Measurements from ENCODE around the gene BAHD1. TPM values are rescaled to one million over a fixed set of nuclear protein-coding genes. Genes with fewer than 3 reads are reported as not detected.

The BAHD1 gene
- total RNA-seq = 29.0 TPM

DNA sequence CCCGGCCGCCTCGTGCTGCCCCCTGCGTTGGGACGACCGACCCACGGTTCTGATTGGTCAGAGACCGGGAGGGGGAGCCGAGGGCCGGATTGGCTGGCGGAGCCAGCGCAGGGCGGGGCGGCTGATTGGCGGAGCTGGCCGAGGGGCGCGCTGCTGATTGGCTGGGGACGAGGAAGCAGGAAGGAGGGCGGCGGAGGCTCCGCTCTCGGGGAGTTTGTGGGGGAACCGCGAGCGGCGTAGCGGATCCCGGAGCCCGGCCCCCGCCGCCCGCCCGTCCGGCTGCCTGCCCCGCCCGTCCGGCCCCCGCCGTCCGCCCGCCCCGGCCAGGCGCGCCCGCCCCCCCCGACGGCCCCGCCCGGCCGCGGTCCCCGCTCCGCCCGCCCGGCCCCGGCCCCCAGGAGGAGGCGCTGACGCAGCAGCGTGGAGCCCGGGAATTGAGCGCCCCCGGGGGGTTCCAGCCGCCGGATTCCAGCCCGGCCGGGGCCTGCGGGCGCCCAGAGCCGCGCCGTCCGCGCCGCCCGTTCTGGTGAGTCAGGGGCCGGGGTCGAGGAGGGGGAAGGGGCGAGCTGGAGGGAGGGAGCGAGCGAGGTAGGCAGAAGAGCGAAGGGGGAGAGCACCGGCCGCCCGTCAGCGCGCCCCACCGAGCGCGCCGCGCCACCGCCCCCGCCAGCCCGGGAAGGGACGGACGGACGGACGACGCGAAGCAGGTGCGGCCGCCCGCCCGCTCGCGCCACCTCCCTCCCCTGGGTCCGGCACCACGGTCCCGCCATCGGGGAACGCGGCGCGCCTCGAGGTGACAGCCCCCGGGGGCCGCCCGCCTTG is at the start of gene BAHD1:
Gene BAHD1 (plus strand): TSS at position 211 of the 822 bp plus-strand sequence. CDS start 17,512 bp downstream, outside the sequence.
- DNase-seq (ENCODE audit: low spot score) = peak; percentile 98

DNA sequence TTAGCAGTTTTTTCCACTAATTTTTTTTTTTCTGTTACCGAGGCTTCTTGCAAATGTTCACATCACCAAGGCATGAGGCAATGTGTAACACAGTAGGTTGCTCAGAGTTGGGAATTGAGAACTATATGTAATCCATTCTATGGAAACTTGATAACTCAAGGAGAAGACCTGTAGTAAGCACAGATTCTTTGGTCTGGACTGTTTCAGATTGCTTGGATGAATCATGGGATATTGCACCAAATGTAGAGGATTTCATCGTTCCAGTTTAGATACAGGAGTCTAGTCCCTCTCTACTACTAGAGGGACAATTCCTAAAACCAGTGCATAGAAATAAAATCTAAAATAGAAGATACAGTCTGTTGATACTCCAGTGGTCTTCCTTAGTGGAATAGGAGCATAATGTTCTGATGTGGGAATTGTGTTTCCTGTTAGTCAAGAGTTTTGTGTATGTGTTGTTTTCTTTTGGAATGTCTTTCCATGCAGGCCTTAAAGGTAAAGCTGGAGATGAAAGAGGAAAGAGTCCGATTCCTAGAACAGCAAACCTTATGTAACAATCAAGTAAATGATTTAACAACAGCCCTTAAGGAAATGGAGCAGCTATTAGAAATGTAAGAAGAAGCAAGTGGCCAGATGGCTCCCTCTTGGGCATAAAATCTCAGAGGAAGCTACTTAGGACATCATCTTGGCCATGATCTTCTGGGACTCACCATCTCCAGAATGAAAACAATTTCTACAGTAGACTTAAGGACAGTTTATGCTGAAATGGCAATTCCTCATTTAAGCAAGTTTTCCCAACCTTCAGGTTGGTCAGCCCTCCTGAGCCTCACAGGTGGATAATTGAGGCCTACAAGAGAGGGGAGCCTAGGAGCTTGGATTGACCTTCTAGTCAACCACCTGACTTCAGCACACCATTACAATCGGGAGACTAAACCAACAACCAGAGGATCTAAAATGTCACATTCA is 47.5 kb upstream of the BAHD1 start:
- DNase-seq (ENCODE audit: low spot score) = no peak

DNA sequence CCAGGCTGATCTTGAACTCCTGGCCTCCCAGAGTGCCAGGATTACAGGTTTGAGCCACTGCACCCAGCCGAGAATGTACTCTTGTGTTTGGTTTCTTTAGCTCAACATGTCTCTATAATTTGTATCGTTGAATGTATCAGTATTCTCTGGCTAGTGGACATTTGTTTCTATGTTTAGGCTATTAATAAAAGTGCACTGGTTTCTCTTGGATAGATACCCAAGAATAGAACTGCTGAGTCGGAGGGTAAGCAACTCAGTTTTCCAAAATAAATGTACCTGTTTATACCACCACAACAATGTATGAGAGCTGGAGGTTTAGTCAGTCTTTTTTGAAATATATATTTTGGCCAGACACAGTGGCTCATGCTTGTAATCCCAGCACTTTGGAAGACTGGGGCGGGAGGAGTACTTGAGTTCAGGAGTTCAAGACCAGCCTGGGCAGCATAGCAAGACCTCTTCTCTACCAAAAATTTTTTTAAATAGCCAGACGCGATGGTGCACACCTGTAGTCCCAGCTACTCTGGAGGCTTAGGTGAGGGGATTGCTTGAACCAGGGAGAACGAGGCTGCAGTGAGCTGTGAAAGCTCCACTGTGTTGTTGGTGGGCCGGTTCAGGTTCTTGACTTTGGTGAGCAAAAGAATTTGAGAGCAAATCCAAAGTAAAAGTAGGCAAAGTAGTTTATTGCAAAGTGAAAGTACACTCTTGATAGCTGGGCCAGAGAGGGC is 42.9 kb upstream of the BAHD1 start:
- no peak for DNase-seq (ENCODE audit: low spot score)

DNA sequence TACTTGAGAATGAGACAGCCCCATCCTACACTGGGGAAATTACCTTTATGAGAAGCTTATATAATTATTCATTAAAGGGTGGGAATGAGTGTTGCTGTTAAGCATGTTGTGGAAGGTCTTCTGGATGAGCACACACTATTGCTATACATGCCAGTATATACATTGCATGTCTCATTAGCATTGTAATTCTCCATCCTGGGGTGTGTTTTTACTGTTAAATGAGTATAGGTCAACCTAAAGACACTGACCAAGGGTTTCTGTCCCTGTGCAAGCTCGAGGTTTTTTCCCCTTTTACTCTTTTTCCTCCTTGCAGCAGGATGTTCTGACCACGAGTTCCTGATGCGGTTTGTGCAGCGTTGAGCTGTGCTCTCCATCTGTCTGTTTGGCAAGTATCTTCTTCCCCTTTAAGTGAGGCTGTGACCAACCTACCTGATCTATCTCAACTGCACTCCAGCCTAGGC is 42.3 kb upstream of the BAHD1 start:
- DNase-seq (ENCODE audit: low spot score) = no peak

DNA sequence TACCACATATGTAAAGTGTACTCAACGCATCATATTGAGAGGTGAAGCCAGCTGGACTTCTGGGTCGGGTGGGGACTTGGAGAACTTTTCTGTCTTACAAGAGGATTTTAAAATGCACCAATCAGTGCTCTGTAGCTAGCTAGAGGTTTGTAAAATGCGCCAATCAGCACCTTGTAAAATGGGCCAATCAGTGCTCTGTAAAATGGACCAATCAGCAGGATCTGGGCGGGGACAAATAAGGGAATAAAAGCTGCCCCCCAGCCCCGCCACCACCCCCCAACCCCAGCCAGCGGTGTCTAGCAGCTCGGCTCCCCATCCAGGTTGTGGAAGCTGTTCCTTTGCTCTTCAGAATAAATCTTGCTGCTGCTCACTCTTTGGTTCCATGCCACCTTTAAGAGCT is 41.4 kb upstream of the BAHD1 start:
- DNase-seq (ENCODE audit: low spot score) = no peak

DNA sequence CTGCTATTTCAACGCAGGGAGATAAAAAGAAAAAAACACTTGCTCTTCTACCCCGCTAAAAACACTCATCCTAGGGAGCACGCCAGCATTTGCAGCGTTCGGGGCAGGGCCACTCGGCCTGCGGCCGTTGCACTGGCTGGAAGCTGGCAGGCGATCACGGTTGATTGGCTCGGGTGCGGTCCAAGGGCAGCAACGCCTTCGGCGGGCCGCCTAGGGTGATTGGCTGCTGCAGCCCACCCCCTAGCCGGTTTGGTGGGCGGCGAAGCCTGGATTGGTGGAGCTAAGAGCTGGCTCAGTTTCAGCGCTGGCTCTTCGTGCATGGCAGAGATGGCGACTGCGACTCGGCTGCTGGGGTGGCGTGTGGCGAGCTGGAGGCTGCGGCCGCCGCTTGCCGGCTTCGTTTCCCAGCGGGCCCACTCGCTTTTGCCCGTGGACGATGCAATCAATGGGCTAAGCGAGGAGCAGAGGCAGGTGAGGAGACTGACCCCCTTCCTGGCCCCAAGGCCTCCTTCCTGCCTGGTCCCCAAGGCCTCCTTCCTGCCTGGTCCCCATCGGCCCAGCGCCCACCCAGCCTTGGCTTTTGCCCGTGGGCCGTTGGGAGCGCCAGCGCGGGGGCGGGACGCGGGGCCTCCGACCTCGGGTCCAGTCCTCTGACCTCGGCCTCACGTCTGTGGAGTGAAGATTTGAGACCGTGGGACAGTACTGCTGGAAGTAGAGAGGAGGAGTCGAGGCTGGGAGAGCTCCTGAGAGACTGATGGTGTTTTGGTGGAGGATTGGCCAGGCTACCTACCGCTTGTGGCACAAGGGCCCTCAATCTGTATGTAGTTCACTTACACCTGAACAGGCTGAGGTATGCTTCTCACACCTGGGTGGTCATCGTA is 35.0 kb upstream of the BAHD1 start, which contains the start of gene IVD:
Gene IVD (plus strand): TSS at position 295 of the 881 bp plus-strand sequence. CDS start 33 bp downstream, at position 328.
- peak; percentile 95 for DNase-seq (ENCODE audit: low spot score)

DNA sequence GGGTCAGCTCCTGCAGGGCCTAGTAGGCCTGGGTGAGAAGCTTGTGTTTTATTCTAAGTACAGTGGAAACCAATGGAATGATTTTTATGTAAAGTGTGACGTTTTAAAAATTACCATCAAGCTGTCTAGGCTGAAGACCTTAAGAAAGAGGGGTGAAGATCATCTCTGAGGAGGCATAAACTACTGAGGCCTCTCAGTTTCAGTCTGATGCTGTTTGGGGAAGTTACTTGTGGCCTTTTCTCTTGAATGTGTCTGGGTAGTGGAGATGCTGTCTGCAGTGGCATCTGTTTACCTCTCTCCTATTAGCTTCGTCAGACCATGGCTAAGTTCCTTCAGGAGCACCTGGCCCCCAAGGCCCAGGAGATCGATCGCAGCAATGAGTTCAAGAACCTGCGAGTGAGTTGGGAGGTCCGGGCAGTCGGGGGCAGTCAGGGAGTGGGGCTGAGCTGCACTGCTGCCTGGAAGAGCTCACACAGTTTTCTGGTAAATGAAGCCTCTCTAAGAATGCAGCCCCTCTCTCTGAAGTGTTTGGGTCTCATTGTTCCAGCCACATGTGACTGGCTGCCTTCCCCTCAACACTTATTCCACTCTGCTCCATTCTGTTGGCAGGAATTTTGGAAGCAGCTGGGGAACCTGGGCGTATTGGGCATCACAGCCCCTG is 33.3 kb upstream of the BAHD1 start:
- no peak for DNase-seq (ENCODE audit: low spot score)

DNA sequence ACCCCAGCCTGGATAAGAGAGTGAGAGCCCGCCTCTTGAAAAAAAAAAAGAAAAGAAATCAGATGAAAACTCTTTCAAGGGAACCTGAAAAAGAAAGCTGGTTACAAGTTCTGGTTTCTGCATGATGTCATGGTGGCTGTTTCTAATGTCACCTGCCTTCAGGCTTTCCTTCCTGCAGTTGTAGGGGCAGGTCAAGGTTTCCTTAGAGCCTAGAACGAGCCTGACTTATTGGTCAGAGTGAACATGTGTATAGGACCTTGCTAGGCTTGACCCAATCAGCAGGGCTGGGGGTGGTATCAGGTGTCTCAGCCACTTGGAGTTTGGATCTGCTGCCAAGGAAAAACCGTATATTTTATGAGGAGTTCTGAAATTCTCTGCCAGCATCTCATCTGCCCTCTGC is 31.4 kb upstream of the BAHD1 start:
- DNase-seq (ENCODE audit: low spot score) = no peak

DNA sequence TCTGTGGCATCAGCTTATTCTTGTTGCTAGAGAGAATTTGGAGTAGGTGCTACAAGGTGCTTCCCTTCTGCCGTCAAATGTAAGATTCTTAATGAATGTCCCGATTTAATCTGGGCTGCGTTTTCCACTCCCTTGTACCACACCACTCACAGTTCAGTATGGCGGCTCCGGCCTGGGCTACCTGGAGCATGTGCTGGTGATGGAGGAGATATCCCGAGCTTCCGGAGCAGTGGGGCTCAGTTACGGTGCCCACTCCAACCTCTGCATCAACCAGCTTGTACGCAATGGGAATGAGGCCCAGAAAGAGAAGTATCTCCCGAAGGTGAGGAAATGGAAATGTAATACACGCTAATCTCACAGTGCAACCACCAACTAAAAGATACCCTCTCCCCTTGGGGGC is 30.3 kb upstream of the BAHD1 start:
- no peak for DNase-seq (ENCODE audit: low spot score)

DNA sequence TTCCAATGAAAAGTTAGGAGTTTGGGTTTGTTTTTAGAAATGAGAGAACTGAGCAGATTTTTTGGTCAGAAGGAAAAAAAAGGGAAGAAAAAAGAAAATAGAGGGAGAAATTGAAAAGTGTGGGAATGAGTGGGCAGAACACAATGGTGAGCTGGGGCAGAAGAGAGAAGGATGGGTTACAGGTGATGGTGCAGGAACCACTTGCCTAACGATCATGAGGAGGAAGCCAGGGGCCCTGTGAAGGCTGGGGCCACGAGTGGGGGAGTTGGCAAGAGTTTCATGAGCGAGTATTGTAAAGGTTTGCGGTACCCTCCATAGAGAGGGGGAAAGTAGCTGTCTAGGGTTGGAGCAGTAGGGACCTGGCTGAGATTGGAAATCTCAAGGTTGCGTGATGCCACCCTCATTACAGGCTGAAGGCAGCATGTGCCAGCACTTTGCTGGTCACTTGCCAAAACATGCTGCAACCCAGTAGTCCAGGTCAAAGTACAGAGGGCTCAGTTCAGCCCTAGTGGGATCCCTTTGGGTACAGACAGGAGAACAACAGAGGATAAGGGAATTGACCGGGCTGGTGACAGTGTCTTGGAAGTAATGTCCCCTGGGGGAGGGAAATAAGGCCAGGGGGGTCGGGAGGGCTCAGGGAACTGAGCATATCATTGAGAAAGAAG is 28.5 kb upstream of the BAHD1 start:
- DNase-seq (ENCODE audit: low spot score) = no peak

DNA sequence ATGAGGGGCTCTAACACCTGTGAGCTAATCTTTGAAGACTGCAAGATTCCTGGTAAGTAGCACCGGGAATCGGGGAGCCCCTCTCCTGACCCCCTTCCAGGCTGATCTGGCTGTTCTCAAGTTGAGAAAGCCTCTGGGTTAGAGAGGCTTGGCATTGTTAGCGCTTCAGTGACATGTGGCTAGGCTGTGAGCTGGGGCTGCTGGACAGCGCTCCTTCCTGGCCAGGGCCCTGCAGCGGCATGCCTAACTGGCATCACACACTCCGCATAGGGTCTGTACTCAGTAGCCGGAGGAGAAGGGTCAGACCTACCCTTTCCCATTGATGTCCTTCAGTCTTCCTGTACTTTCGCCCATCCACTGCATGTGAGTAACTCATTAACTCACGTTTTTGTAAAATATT is 27.7 kb upstream of the BAHD1 start:
- no peak for DNase-seq (ENCODE audit: low spot score)

DNA sequence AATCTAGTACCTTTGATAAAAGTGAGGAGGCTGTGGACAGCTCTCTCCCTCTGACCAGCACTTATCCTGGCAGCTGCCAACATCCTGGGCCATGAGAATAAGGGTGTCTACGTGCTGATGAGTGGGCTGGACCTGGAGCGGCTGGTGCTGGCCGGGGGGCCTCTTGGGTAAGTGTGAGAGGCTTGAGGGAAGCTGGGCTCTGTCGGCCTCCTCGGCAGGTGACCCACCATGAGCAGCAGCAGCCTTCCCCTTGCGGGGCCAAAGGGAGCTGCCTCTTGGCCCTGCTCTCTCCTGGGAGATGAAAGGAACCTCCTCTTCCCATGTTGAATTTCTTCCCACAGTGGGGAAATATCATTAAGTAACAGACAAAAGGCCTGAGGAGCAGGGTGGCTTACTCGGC is 25.9 kb upstream of the BAHD1 start:
- DNase-seq (ENCODE audit: low spot score) = no peak

DNA sequence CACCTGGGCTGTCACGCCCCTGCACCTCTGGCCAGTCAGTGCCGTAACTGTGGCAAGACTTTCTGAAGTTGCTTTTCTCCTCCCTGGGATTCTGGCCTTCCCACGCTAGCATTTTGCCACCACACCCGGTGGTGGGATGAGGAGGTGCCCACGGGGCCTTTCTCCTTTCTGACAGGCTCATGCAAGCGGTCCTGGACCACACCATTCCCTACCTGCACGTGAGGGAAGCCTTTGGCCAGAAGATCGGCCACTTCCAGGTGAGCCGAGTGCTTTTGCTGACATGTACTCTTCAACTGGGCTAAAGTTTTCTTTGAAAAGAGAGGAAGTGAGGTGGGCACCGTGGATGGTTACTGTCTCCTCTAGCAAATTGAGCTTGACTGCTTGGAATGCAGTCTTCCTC is 25.5 kb upstream of the BAHD1 start:
- no peak for DNase-seq (ENCODE audit: low spot score)

DNA sequence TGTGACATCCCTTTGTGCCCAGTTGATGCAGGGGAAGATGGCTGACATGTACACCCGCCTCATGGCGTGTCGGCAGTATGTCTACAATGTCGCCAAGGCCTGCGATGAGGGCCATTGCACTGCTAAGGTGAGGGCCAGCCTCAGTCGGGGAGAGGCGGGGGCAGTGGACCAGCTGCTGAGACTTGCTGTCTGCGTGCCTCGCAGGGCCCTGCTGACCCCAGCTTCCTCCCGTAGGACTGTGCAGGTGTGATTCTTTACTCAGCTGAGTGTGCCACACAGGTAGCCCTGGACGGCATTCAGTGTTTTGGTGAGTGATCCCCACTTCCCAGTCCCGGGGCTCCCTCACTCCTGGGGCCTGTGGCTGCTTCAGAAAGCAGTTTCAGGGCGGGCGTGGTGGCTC is 24.7 kb upstream of the BAHD1 start:
- DNase-seq (ENCODE audit: low spot score) = no peak

DNA sequence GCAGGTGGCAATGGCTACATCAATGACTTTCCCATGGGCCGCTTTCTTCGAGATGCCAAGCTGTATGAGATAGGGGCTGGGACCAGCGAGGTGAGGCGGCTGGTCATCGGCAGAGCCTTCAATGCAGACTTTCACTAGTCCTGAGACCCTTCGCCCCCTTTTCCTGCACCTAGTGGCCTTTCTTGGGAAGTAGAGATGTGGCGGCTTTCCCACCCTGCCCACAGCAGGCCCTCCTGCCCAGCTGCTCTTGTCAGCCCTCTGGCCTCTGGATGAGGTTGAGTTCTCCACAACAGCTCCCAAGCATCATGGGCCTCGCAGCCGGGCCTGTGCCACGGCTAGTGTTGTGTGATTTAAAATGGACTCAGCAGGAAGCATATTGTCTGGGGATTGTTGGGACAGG is 22.6 kb upstream of the BAHD1 start:
- no peak for DNase-seq (ENCODE audit: low spot score)

DNA sequence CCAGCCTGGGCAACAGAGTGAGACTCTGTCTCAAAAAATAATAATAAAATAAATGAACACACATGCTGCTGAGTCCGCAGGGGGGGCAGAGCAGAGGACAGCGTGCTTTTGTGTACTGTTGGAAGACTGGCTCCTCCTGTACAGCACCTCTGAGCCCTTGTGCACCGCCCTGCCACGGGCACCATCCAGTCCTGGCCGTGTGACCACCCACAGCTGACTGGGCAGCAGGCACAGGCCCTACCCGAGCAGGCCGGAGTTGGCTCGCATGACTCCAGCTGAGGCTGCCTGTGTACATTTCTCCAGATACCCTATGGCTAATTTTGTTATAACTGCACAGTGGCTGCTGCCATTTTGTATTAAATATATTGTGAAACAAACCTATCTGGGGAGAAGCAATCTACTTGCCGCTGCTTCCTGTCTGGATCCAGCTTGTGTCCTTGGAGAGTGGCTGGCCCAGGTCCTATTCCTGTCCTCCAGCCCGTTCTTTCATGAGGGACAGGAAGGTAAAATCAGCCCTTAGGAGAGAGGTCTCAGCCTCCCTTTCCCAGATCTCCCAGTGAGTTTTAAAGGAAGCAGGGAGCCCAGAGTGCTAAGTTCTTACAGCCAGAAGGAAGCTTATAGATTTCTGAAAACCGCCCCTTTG is 20.6 kb upstream of the BAHD1 start:
- DNase-seq (ENCODE audit: low spot score) = no peak

DNA sequence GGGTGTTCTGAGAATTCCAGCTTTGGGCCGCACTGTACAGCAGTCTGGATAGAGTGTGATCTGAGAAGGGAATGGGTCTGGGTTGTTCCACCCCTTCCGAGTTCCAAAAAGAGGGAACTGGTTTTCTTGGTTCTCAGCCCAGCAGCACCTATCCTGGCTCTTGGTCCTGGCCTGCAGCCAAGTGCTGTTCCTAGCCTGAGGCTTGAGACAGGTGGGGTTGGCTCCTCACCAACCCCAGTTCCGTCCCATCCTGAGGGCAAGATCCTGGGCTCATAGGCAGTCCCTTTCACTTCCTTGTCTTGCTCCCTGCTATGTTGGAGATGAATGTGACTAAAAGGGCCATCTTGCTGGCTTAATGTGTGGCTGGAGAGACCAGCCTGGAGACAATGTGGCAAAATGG is 20.0 kb upstream of the BAHD1 start:
- DNase-seq (ENCODE audit: low spot score) = peak; percentile 67

DNA sequence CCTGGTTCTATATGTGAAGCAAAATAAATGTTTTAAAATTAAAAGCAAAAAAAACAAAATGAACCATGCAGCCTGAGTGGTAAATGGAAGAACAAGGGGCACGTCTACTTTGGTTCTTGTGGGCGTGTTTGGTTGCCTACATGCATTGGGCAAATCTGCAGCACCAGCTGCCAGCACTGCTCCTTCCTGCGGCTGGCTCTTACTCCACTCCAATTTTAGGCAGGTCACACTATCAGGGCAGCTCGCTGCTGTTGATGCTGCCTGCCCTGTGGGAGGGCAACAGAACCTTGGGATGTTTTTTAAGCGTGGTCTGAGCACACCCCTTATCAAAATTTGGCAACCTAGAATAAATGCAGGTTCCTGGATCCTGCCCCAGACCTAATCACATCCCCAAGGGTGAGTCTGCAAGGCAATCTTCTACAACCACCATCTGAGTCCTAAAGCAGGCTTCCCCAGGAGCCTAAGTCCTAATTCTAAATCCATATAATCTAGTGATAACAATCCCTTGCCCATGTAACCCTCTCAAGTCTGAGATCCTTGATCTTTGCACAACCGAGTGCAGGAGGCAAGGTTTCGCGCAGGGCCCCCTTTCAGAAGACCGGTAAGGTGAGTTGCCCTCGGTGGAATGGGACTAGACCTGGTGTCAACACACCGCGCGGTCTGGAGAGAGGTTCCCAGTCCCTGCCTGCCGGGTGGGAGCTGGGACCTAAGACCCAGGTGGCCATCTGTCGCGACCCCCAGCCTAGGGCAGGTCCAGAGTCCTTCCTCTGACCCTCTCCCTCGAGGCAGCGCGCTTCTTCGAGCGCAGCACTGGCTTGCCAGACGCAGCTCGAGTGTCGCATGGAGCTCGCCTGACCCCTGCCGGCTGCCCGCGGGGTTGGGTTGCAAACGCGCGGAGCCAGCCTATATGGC is 19.3 kb upstream of the BAHD1 start:
- DNase-seq (ENCODE audit: low spot score) = peak; percentile 83
